ENCODE measurements around the gene IFITM10.

The IFITM10 gene

GRCh38 chr11:1733716-1734640 is 16.4 kb downstream of the IFITM10 start:
- no peak overlapping the region for H3K27ac Mint-ChIP-seq
- peaks cover 7% of the 10 kb centered on the region for H3K36me3 Mint-ChIP-seq (ENCODE audit: low read depth)
- H3K4me3 Mint-ChIP-seq, result no peak overlapping the region
- peaks cover 30% of the 10 kb centered on the region for H3K9me3 Mint-ChIP-seq
- peaks cover 73% of the 10 kb centered on the region for H3K27me3 Mint-ChIP-seq (ENCODE audit: low read depth, poor library complexity)
- TF ChIP-seq CTCF (IDR thresholded peaks at IDR 0.05), result no peak
- H3K4me1 Mint-ChIP-seq, result peaks cover 10% of the 10 kb centered on the region
- DNase-seq, result no peak

- H3K4me3 Mint-ChIP-seq, result no peak overlapping the region
- peaks cover 7% of the 10 kb centered on the region for H3K36me3 Mint-ChIP-seq (ENCODE audit: low read depth)
- peaks cover 26% of the 10 kb centered on the region for H3K9me3 Mint-ChIP-seq
- H3K4me1 Mint-ChIP-seq, result peaks cover 10% of the 10 kb centered on the region
- peaks cover 76% of the 10 kb centered on the region for H3K27me3 Mint-ChIP-seq (ENCODE audit: low read depth, poor library complexity)
- no peak for TF ChIP-seq CTCF (IDR thresholded peaks at IDR 0.05)
- H3K27ac Mint-ChIP-seq, result no peak overlapping the region
- no peak for DNase-seq
Observed at GRCh38 chr11:1733009-1733715, 17.2 kb downstream of the IFITM10 start.

- Mint-ChIP-seq H3K27me3 (ENCODE audit: low read depth, poor library complexity) (peaks cover 74% of the 10 kb centered on the region), H3K36me3 (ENCODE audit: low read depth) (peaks cover 7% of the 10 kb centered on the region), H3K4me1 (peaks cover 10% of the 10 kb centered on the region), H3K4me3 (no peak overlapping the region), H3K9me3 (peaks cover 21% of the 10 kb centered on the region), H3K27ac (no peak overlapping the region)
- DNase-seq, result no peak
- no peak for TF ChIP-seq CTCF (IDR thresholded peaks at IDR 0.05)
Observed at GRCh38 chr11:1732418-1733008, 17.9 kb downstream of the IFITM10 start.

GRCh38 chr11:1731451-1732059 is 18.8 kb downstream of the IFITM10 start:
- Mint-ChIP-seq H3K36me3 (ENCODE audit: low read depth) (peaks cover 6% of the 10 kb centered on the region), H3K4me1 (peaks cover 10% of the 10 kb centered on the region), H3K9me3 (peaks cover 13% of the 10 kb centered on the region), H3K27me3 (ENCODE audit: low read depth, poor library complexity) (peaks cover 70% of the 10 kb centered on the region), H3K27ac (no peak overlapping the region), H3K4me3 (no peak overlapping the region)
- no peak for DNase-seq
- no peak for TF ChIP-seq CTCF (IDR thresholded peaks at IDR 0.05)

GRCh38 chr11:1730059-1730629 is 20.3 kb downstream of the IFITM10 start:
- Mint-ChIP-seq H3K4me3 (no peak overlapping the region), H3K9me3 (peaks cover 5% of the 10 kb centered on the region), H3K27ac (no peak overlapping the region), H3K4me1 (peaks cover 10% of the 10 kb centered on the region), H3K27me3 (ENCODE audit: low read depth, poor library complexity) (peaks cover 64% of the 10 kb centered on the region), H3K36me3 (ENCODE audit: low read depth) (no peaks in the 10 kb centered on the region)
- DNase-seq, result no peak
- no peak for TF ChIP-seq CTCF (IDR thresholded peaks at IDR 0.05)

Measured in nephron progenitor cell (in vitro differentiated cells).